Measurements from ENCODE around the gene ZDHHC9.
A peak's percentile ranks its signal among the peaks of the same experiment; 100 is the strongest.

ZDHHC9 gene

GRCh38 chrX:129846716-129847115 is 3.0 kb upstream of the ZDHHC9 start:
- Histone ChIP-seq H3K9me3 (ENCODE audit: insufficient read depth, low read depth, low read length) (no peaks in the 10 kb centered on the region), H3K23ac (ENCODE audit: low read length) (no peak overlapping the region), H2AFZ (ENCODE audit: insufficient read depth, low read length, poor library complexity) (no peak overlapping the region), H2BK12ac (ENCODE audit: low read length) (no peak overlapping the region), H2AK5ac (ENCODE audit: low read length) (no peak overlapping the region), H3K4me1 (ENCODE audit: control insufficient read depth in 1 of 2, insufficient read depth in 2 of 2, low read length in 2 of 2) (no peaks in the 10 kb centered on the region), H4K8ac (ENCODE audit: low read depth, low read length) (no peak overlapping the region), H3K27ac (ENCODE audit: low read depth, low read length) (no peak overlapping the region), H4K12ac (ENCODE audit: low read depth, low read length) (no peak overlapping the region), H4K91ac (ENCODE audit: low read depth, low read length) (no peak overlapping the region), H2BK5ac (ENCODE audit: low read depth, low read length, poor library complexity) (no peak overlapping the region), H3K36me3 (ENCODE audit: control insufficient read depth in 1 of 2, insufficient read depth in 2 of 2, low read length in 2 of 2) (peaks cover under 1% of the 10 kb centered on the region in 2 experiments), H3K9ac (ENCODE audit: low read length) (no peak overlapping the region), H2BK120ac (ENCODE audit: insufficient read depth, low read length, poor library complexity) (no peak overlapping the region), H3K4me3 (ENCODE audit: low read depth, low read length) (no peak overlapping the region), H3K4ac (ENCODE audit: low read depth, low read length) (no peak overlapping the region), H3K14ac (ENCODE audit: low read length) (no peak overlapping the region), H3K27me3 (ENCODE audit: insufficient read depth, low read length) (no peaks in the 10 kb centered on the region), H3K79me1 (ENCODE audit: low read length) (peaks cover 3% of the 10 kb centered on the region), H3K18ac (ENCODE audit: low read length) (no peak overlapping the region), H3K79me2 (ENCODE audit: control insufficient read depth, insufficient read depth, low read length, poor library complexity) (no peaks in the 10 kb centered on the region), H3K4me2 (ENCODE audit: low read length) (no peak overlapping the region)
- no peak for DNase-seq
- no CpG with 5 or more reads among the region's 2 CpGs for WGBS (ENCODE audit: extremely low coverage, insufficient coverage, insufficient read length)

GRCh38 chrX:129845616-129846190 is 2.0 kb upstream of the ZDHHC9 start:
- no peak overlapping the region for H4K91ac ChIP-seq (ENCODE audit: low read depth, low read length)
- no peak overlapping the region for H3K27ac ChIP-seq (ENCODE audit: low read depth, low read length)
- H3K4ac ChIP-seq (ENCODE audit: low read depth, low read length) = no peak overlapping the region
- H3K18ac ChIP-seq (ENCODE audit: low read length) = no peak overlapping the region
- peaks cover 0 to under 1% of the 10 kb centered on the region in 2 experiments for H3K4me1 ChIP-seq (ENCODE audit: control insufficient read depth in 1 of 2, insufficient read depth in 2 of 2, low read length in 2 of 2)
- H4K12ac ChIP-seq (ENCODE audit: low read depth, low read length) = no peak overlapping the region
- no peak overlapping the region for H2AFZ ChIP-seq (ENCODE audit: insufficient read depth, low read length, poor library complexity)
- no peaks in the 10 kb centered on the region for H3K79me2 ChIP-seq (ENCODE audit: control insufficient read depth, insufficient read depth, low read length, poor library complexity)
- DNase-seq = peak; percentile 70 to 79
- H2BK12ac ChIP-seq (ENCODE audit: low read length) = no peak overlapping the region
- no peak overlapping the region for H2BK5ac ChIP-seq (ENCODE audit: low read depth, low read length, poor library complexity)
- no peak overlapping the region for H3K4me3 ChIP-seq (ENCODE audit: low read depth, low read length)
- H3K4me2 ChIP-seq (ENCODE audit: low read length) = no peak overlapping the region
- peaks cover 3% of the 10 kb centered on the region for H3K79me1 ChIP-seq (ENCODE audit: low read length)
- no peak overlapping the region for H4K8ac ChIP-seq (ENCODE audit: low read depth, low read length)
- peaks cover 6% of the 10 kb centered on the region in 2 experiments for H3K36me3 ChIP-seq (ENCODE audit: control insufficient read depth in 1 of 2, insufficient read depth in 2 of 2, low read length in 2 of 2)
- no peak overlapping the region for H2AK5ac ChIP-seq (ENCODE audit: low read length)
- H2BK120ac ChIP-seq (ENCODE audit: insufficient read depth, low read length, poor library complexity) = no peak overlapping the region
- no peak overlapping the region for H3K23ac ChIP-seq (ENCODE audit: low read length)
- WGBS (ENCODE audit: extremely low coverage, insufficient coverage, insufficient read length) = no CpG with 5 or more reads among the region's 4 CpGs
- H3K27me3 ChIP-seq (ENCODE audit: insufficient read depth, low read length) = no peaks in the 10 kb centered on the region
- no peak overlapping the region for H3K9ac ChIP-seq (ENCODE audit: low read length)
- H3K14ac ChIP-seq (ENCODE audit: low read length) = no peak overlapping the region
- H3K9me3 ChIP-seq (ENCODE audit: insufficient read depth, low read depth, low read length) = no peaks in the 10 kb centered on the region

- Histone ChIP-seq H2BK12ac (ENCODE audit: low read length) (no peak overlapping the region), H3K23ac (ENCODE audit: low read length) (no peak overlapping the region), H3K4me1 (ENCODE audit: control insufficient read depth in 1 of 2, insufficient read depth in 2 of 2, low read length in 2 of 2) (peaks cover 0 to 2% of the 10 kb centered on the region in 2 experiments), H4K12ac (ENCODE audit: low read depth, low read length) (no peak overlapping the region), H3K14ac (ENCODE audit: low read length) (no peak overlapping the region), H3K9ac (ENCODE audit: low read length) (peak overlapping the region; percentile 63), H3K27ac (ENCODE audit: low read depth, low read length) (no peak overlapping the region), H3K27me3 (ENCODE audit: insufficient read depth, low read length) (no peaks in the 10 kb centered on the region), H3K79me1 (ENCODE audit: low read length) (peaks cover 3% of the 10 kb centered on the region), H3K36me3 (ENCODE audit: control insufficient read depth in 1 of 2, insufficient read depth in 2 of 2, low read length in 2 of 2) (peaks cover 8 to 11% of the 10 kb centered on the region in 2 experiments), H2BK5ac (ENCODE audit: low read depth, low read length, poor library complexity) (no peak overlapping the region), H2BK120ac (ENCODE audit: insufficient read depth, low read length, poor library complexity) (no peak overlapping the region), H3K4me3 (ENCODE audit: low read depth, low read length) (peak overlapping the region; percentile 93), H4K8ac (ENCODE audit: low read depth, low read length) (peak overlapping the region; percentile 58), H3K4me2 (ENCODE audit: low read length) (peak overlapping the region; percentile 84), H2AFZ (ENCODE audit: insufficient read depth, low read length, poor library complexity) (peak overlapping the region; percentile 35), H4K91ac (ENCODE audit: low read depth, low read length) (no peak overlapping the region), H3K79me2 (ENCODE audit: control insufficient read depth, insufficient read depth, low read length, poor library complexity) (no peaks in the 10 kb centered on the region), H3K4ac (ENCODE audit: low read depth, low read length) (no peak overlapping the region), H2AK5ac (ENCODE audit: low read length) (no peak overlapping the region), H3K18ac (ENCODE audit: low read length) (no peak overlapping the region), H3K9me3 (ENCODE audit: insufficient read depth, low read depth, low read length) (no peaks in the 10 kb centered on the region)
- WGBS (ENCODE audit: extremely low coverage, insufficient coverage, insufficient read length) = no CpG with 5 or more reads among the region's 23 CpGs
- DNase-seq = no peak
Measured at GRCh38 chrX:129843209-129843458, 552 bp downstream of the ZDHHC9 start.

GRCh38 chrX:129842510-129843208 is 1.0 kb downstream of the ZDHHC9 start:
- Histone ChIP-seq H3K4me2 (ENCODE audit: low read length) (peak overlapping the region; percentile 84), H2AK5ac (ENCODE audit: low read length) (no peak overlapping the region), H3K4me3 (ENCODE audit: low read depth, low read length) (peak overlapping the region; percentile 93), H3K18ac (ENCODE audit: low read length) (no peak overlapping the region), H2BK5ac (ENCODE audit: low read depth, low read length, poor library complexity) (no peak overlapping the region), H3K27ac (ENCODE audit: low read depth, low read length) (no peak overlapping the region), H3K36me3 (ENCODE audit: control insufficient read depth in 1 of 2, insufficient read depth in 2 of 2, low read length in 2 of 2) (peaks cover 8 to 13% of the 10 kb centered on the region in 2 experiments), H3K4ac (ENCODE audit: low read depth, low read length) (no peak overlapping the region), H4K12ac (ENCODE audit: low read depth, low read length) (no peak overlapping the region), H2AFZ (ENCODE audit: insufficient read depth, low read length, poor library complexity) (no peak overlapping the region), H3K14ac (ENCODE audit: low read length) (no peak overlapping the region), H3K79me1 (ENCODE audit: low read length) (peaks cover 3% of the 10 kb centered on the region), H3K4me1 (ENCODE audit: control insufficient read depth in 1 of 2, insufficient read depth in 2 of 2, low read length in 2 of 2) (peaks cover 0 to 2% of the 10 kb centered on the region in 2 experiments), H3K27me3 (ENCODE audit: insufficient read depth, low read length) (no peaks in the 10 kb centered on the region), H2BK12ac (ENCODE audit: low read length) (no peak overlapping the region), H3K23ac (ENCODE audit: low read length) (no peak overlapping the region), H3K9me3 (ENCODE audit: insufficient read depth, low read depth, low read length) (no peaks in the 10 kb centered on the region), H3K79me2 (ENCODE audit: control insufficient read depth, insufficient read depth, low read length, poor library complexity) (no peaks in the 10 kb centered on the region), H4K91ac (ENCODE audit: low read depth, low read length) (no peak overlapping the region), H3K9ac (ENCODE audit: low read length) (peak overlapping the region; percentile 61), H4K8ac (ENCODE audit: low read depth, low read length) (peak overlapping the region; percentile 31), H2BK120ac (ENCODE audit: insufficient read depth, low read length, poor library complexity) (no peak overlapping the region)
- no CpG with 5 or more reads among the region's 17 CpGs for WGBS (ENCODE audit: extremely low coverage, insufficient coverage, insufficient read length)
- peak; percentile 4 to 27 for DNase-seq
